Stimulated activated CD8-positive, alpha-beta memory T cell treated with anti-CD3 and anti-CD28 coated beads, Interleukin-12 subunit alpha, Interleukin-12 subunit beta, amount 100 ng/mL, for 4 hours (primary cell): ENCODE results near the gene MBOAT2.
"Not testable (repeated sequence)": the region's sequence is repeated elsewhere in the genome, so short reads cannot be mapped to it uniquely, and the experiment has no call there.

Source experiments
- DNase-seq: peaks from one replicate; pipeline ENCODE4 v3.0.0-alpha.2; 2020; ENCODE audit warnings: low read depth

The MBOAT2 gene

DNA sequence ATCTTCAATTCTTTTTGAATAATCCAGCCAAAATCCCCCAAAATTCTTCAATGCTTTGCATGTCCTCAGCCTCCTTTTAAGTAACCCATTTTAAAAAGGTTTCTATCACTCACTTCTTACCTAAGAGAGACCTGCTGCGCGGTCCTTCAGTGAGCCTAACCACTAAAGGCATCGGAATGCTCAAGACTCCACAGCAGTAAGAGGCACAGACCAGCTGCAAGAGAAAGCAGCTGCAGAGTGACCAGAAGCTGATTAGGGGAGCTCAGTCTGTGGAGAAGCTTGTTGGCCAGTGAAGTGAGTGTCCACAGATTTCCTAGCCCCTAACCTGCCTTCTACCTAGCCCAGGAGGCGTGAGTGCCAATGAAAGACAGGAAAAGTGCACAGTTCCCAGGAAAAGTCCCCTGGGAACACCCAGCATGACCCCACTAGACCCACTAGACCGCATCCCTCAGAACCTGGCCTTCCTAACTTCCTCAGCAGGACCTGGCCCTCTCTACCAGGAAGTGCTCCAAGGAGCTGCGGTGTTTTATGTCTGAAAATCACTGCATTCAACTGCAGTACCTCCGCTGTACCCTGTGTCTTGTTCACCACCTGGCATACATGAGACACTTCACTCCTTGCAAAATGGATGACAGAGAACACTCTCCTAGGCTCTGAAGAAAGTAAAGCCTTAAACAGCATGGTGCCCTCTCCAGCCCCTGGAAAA lies 10.1 kb downstream of the MBOAT2 start:
- DNase-seq: no peak

DNA sequence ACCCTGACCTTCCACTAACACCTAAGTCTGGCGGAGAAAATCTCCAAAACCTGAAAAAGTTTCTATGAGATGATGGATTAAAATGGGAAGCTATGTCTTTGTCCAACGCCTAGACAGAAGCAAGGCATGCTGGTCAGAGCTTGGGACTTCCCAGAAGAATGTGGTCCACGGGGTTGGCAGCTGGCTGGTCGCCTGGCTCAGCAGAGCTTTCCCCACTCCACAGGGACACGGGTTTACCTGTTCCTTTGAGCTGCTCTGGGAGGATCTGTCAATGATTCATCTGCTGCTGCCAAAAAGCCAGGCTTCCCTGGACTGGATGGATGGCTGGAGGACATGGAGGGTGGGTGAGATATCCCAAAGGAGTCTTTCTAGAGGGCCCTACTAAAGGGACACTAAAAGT lies 10.8 kb downstream of the MBOAT2 start:
- DNase-seq: no peak

DNA sequence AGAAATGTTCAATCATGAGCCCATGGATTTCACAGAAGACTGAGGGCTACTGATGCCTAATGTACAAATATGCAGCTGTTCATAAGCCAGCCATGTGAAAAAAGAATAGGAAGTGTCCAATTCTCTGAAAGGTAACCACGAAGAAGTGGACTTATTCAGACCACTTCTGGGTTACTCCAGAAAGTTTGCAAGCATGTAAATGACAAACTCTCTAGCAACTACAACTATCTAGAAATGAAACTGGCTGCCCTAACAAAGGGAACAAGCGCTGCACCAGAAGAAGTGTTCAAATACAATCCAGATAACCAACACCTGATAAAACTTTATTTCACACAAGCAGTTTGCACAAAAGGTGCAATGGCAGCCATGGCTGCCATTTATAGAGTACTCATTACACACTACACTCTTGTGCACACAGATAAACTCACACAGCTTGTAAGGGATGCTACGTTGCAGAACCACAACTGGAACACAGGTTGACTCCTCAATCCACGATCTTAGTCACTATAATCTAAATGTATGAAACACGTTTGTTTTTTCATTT lies 13.9 kb downstream of the MBOAT2 start:
- no peak for DNase-seq

DNA sequence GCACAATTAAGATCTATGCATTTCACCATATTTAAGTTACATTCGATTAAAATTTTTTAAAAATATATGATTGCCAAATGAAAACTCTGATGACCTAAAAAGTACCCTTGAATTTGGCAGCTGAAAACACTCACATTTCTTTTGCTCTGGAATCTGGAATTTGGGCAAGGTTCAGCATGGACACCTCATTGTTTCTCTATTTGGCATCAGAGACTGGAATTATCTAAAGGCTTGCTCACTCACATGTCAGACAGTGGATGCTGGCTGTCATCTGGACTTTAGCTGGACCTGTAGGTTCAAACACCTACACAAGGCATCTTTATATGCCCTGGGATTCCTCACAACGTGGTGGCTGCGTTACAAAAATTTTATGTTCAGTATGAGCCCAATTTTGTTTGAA lies 16.1 kb downstream of the MBOAT2 start:
- DNase-seq: no peak

DNA sequence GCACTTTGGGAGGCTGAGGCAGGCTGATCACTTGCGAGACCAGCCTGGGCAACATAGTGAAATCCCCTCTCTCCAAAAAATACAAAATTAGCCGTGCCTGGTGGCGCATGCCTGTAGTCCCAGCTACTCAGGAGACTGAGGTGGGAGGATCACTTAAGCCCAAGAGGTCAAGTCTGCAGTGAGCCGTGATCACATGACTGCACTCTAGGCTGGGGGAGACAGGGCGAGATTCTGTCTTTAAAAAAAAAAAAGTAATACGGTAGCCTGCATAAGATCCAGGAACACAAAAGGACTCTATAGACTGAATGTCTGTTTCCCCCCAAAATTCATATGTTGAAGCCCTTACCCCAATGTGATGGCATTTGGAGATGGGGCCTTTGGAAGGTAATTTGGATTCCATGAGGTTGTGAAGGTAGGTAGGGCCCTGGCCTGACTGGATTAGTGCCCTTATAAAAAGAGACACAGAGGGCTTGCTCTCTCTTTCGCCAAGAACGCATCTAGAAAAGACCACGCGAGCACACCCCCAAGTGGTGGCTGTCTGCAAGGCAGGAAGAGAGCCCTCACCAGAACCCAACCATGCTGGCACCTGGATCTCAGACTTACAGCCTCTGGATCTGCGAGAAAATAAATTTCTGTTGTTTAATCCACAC lies 17.0 kb downstream of the MBOAT2 start:
- DNase-seq: no peak

DNA sequence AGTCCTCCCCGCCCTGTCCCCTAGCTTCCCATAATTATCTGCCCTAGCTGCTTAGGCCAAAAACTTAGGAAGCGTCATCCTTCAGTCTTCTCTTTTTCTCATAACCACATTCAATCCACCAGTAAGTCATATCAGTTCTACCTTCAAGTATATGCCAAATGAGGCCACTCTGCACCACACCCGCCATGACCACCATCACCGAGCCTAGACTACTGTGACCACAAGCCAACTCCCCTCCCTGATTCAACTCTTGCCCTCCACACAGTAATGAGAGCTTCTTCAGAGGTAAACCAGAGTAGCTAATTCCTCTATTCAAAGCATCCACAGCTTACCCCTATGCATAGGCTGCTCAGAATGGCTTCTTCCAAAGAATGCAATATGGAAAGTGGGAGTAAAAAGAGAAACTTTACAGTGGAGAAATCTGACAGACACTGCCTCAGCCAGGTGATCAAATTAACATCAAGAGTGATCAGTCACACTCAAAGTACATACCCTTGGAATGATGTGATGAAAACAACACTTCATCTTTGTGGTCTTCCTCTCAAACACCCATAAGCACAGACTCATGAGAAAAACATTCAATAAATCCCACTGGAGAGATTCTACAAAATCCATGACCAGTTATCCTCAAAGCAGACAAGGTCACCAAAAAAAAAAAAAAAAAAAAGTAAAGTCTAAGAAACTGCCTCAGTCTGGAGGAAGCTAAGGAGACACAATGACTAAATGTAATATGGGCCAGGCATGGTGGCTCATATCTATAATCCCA lies 17.7 kb downstream of the MBOAT2 start:
- DNase-seq: no peak

DNA sequence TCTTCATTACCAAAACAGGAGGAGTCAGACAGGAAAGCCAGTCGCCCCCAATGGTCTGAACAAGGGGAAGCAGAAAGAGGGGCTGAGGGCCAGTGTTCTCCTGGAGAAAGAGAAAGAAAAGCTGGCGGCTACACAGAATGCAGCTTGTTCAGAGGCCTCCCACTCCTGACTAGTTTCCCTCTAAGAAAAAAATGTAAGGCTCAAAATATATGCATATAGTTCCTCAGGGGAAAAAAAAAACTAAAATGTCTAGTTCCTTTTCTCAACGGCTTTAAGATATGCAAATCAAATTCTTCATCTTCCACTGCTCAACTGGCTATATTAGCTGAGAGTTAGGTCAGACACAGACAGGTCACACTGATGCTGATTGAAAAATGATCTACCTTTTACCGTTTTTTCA lies 18.6 kb downstream of the MBOAT2 start:
- no peak for DNase-seq

DNA sequence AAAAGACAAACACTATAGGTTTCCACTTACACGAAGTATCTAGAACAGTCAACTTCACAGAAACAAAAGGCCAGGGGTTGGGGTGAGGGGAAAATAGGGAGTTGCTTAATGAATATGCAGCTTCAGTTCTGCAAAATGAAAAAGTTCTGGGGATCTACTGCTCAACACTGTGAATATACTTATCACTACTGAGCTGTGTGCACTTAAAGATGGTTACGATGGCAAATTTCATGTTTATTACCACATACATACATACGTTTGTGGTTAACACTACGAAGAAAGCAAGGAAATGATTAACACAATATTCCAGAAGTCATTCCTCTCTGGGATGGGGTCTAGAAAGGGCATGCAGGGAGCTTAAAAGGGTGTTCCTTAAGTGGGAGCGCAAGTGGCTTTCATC lies 19.3 kb downstream of the MBOAT2 start:
- no peak for DNase-seq

DNA sequence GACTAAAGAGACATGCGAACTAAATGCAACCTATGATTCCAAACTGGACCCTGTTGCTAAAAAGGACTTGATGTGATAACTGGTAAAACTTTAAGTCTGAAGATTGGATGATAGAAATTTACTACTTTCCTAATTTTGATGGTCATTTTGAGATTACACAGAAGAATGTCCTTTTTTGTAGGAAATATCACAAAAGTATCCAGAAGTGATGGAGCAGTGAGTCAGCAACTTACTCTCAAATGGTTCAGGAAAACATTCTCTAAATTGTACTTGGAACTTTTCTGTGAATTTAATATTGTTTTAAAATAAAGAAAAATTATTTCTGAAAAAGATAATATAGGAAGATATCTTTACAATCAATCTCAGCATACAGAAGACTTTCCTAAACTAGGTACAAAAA lies 19.9 kb downstream of the MBOAT2 start:
- DNase-seq: no peak

DNA sequence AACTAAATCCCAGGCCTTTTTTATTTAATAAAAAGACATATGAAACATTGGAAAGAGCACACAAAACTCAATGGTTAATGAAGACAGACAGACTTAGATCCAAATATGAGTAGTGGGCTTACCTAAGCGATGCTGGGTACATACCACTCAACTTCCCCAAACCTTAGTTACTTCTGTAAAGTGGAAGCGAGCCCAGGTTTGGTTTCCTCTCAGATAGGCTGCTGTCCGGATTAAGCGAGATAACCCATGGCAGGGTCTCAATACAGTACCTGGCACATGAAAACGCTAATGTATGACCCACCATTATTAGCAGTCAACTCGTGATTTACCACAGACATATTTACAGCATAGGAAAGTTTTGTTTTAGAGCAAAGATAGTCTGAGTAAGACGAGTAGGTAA lies 21.6 kb downstream of the MBOAT2 start:
- DNase-seq: no peak

DNA sequence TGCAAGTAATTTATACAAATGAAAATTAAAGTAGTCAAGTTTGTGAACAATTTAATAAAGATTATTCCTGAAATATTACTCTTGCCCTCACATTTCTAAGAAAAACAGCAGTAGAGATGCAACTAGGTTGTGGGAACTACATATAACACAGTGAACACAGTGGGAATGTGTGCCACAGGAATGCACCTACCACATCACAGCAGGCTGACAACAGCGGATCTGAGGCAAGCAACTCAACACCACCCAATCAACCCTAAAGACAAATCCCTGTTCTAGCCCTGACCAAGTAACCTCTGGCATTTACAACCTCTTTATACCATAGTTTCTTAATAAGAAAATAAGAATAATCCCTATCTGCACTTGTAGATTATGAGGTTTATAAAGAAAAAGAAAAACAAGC lies 23.4 kb downstream of the MBOAT2 start:
- DNase-seq: no peak

DNA sequence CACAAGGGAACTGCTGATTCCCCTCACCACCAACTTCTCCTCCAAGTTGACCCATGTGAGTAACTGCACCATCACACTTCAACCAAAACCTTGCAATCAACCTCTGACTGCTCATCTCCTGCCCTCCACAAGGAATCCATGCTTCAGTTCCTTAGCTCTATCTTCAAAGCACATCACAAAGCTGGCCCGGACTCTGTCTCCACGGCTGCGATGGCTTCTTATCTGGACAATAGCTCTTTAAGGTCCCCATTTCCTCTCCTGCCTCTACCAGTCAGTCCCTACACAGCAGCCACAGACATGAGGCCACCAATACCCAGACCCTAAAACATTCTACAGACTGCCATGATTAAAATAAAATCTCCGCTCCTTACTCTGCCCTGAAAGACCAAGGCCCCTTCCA lies 25.7 kb downstream of the MBOAT2 start:
- no peak for DNase-seq

DNA sequence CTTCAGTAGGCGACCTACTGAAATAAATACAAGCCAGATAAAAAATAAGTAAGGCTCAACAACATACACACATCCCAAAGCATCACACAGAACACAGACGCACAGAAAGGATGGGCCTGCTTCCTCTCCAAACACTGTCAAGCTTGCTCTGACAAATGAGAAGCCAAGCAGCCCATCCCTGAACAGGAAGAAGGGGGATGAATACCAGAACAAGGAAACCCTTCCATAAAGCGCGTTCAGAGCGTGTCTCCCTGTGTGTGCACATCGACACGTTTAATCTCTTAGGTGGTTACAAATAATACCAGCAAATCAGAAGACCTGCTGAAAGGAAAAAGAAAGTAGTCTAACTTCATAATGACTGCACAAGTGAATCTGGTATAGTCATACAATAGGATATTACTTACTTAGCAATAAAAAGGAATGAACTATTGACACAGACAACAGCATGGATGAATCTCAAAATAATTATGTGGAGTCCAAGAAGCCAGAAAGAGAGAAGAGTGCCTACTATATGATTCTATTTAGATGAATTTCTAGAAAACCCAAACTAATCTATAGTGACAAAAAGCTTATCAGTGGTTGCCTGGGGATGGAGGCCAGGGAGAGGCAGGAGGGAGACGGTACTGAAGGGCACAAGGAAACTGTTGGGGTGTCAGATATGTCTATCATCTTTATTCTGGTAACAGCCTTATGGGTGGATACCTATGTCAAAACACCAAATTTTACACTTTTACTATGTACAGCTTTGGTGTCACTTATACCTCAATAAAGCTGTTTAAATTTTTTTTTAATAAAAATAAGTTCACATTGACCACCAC lies 26.8 kb downstream of the MBOAT2 start:
- DNase-seq: no peak

DNA sequence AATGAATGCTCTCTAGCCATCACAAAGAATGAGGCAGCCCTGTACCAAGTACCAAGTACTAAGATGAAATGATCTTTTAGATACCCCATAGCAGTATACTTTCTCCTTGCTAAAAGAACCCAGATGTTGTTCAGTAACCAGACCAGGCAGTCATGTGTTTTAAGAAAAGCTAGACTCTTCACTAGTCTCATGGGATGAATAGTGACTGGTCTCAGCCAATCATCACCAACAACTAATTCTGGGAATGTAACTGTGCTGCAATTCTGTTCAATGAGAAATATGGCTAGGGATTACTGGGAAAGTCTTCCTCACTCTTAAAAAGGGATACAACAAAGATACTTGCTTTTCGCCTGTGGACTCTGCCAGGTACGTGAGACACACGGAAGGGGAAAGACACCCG lies 29.5 kb downstream of the MBOAT2 start:
- DNase-seq: no peak

DNA sequence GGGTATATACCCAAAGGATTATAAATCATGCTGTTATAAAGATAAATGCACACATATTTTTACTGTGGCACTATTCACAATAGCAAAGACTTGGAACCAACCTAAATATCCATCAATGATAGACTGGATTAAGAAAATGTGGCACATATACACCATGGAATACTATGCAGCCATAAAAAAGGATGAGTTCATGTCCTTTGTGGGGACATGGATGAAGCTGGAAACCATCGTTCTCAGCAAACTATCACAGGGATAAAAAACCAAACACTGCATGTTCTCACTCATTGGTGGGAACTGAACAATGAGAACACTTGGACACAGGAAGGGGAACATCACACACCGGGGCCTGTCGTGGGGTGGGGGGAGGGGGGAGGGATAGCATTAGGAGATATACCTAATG lies 30.5 kb downstream of the MBOAT2 start:
- not testable (repeated sequence) for DNase-seq

DNA sequence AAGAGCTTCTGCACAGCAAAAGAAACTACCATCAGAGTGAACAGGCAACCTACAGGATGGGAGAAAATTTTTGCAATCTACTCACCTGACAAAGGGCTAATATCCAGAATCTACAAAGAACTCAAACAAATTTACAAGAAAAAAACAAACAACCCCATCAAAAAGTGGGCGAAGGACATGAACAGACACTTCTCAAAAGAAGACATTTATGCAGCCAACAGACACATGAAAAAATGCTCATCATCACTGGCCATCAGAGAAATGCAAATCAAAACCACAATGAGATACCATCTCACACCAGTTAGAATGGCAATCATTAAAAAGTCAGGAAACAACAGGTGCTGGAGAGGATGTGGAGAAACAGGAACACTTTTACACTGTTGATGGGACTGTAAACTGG lies 30.9 kb downstream of the MBOAT2 start:
- not testable (repeated sequence) for DNase-seq

DNA sequence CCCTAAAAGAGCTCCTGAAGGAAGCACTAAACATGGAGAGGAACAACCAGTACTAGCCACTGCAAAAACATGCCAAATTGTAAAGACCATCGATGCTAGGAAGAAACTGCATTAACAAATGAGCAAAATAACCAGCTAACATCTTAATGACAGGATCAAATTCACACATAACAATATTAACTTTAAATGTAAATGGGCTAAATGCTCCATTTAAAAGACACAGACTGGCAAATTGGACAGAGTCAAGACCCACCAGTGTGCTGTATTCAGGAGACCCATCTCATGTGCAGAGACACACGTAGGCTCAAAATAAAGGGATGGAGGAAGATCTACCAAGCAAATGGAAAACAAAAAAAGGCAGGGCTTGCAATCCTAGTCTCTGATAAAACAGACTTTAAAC lies 34.1 kb downstream of the MBOAT2 start:
- not testable (repeated sequence) for DNase-seq

DNA sequence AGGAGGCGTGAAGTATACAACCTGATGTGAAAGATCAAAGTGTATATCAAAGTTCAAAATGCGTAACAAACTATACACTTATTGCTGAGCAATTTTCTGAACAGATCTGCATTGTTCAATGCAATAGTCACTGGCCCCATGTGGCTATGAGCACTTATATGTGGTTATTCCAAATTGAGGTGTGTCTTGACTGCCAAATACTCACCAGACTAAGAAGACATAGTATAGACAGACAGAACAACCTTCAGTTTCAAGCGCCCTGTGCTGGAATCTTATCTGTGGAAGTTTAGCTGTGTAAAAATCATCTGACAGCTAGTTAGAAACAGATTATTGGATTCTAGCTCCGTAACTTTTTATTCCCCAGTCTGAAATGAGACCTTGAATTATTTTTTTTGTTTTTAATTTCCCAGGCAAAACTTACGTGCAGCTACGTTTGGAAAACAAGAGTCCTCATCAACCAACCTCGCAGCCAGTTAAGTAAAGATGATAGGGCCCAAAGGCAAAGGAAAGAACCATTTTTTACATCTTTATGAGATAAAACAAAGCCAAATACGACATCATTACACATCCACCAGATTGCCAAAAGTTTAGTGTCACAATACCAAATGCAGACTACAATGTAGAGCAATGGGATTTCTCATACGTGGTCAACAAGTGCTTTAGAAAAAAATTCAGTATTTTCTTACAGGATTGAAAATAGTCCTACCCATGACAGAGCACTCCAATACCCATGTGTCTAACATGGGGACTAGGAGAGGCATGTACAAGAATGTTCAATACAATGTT lies 37.2 kb downstream of the MBOAT2 start:
- DNase-seq: no peak

DNA sequence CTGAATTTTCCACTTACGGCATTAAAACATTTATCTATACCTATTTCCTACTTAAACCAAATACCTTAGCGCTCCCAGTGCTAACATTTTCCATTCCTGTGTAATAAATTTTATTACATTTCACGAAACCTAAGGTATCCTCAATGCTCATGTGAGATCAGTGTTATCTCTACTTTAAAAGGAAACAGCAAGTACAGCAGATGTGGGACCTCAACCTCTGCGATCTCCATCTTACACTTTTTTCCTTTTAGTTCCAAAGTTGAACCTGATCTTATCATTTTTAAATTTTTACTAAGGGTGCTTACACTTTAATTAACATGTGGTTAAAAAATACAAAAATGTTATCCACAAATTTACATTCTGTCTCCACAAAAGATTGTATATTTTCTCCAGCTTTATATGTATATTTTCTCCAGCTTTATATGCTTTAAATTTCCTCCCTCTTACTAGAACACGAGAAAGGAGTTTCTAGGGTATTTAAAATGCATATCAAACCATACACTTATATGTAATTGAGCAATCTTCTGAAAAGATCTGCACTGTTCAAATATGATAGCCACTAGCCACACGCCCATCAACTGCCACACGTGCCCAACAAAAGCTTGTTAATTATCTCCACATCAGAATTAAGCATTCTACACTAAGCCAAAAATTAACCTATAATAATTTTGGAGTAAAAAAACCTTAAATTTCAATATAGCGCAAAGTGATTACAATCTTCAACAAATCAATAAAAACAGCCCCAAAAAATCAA lies 38.1 kb downstream of the MBOAT2 start:
- no peak for DNase-seq

DNA sequence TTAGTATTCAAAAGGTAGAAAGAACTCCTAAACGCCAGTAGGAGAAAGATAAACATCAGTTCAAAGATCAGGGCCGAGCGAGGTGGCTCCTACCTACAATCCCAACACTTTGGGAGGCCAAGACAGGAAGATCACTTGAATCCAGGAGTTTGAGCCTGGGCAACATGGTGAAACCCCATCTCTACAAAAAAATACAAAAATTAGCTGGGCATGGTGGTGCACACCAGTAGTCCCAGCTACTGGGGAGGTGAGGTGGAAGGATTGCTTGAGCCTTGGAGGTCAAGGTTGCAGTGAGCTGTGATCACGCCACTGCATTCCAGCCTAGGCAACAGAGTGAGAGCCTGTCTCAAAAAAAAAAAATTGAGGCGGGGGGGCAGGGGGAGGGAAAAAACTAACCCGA lies 40.6 kb downstream of the MBOAT2 start:
- no peak for DNase-seq

DNA sequence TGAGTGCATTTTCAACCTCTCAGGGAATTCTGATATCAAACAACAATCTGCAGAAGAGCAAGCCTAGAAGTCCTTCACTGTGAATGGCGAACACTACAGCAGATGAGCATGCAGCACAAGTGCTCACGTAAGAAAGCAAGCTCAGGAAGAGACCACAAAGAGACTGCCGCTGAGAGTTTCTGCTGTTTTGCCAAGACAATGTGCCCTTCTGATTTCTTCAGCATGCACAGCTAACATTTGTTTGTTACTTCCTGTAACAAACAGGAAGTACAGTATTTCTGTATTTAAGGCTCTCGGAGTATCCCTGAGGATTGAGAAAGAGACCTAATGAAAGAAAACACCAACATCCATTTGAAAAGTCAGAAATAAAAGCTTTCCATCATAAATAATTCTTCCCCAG lies 45.9 kb downstream of the MBOAT2 start:
- no peak for DNase-seq
